ENCODE measurements around the gene INHA. TPM values are rescaled to one million over a fixed set of nuclear protein-coding genes. Genes with fewer than 3 reads are reported as not detected.

INHA gene
- 1 to 10 TPM in 6 of 8 experiments, under 1 TPM in 2; 0.28 to 2.3 (median 1.3) TPM for total RNA-seq

DNA sequence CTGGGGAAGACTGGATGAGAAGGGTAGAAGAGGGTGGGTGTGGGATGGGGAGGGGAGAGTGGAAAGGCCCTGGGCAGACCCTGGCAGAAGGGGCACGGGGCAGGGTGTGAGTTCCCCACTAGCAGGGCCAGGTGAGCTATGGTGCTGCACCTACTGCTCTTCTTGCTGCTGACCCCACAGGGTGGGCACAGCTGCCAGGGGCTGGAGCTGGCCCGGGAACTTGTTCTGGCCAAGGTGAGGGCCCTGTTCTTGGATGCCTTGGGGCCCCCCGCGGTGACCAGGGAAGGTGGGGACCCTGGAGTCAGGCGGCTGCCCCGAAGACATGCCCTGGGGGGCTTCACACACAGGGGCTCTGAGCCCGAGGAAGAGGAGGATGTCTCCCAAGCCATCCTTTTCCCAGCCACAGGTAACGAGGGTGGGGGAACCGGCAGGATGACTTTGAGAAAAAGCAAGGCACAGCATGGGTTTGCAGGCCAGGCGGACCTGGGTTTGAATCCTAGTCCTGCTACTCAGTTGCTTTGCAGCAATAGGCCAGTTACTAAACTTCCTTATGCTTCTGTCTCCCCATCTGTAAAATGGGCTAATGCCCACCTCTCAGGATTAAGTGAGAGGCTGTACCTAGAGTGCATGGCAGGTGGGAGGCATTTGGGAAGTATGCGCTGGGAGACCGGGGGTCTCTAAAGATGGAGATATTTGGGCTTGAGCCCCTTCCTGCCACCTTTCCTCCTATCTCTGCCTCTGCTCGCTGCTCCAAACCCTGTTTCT lies at the start of gene INHA:
Gene INHA (plus strand): TSS at position 74 of the 765 bp plus-strand sequence. CDS start 65 bp downstream, at position 139.
- WGBS, 10 experiments: 79 to 100% (median 94%) methylated on average over 1 to 6 of the region's 13 CpGs; no CpG with 5 or more reads in 3 of the 10 experiments
- in situ Hi-C loops (cut with MboI; ENCODE audit: low pct_unique_long_range_greater_than_20kb in 2 of 9, low sequenced_read_pairs in 9 of 9, unreplicated experiment in 9 of 9): no loop called here
- ATAC-seq (replicated peaks in 6 of 8): no peak
- peak within 1 kb of the TSS; percentile 78 to 87 for H3K27ac ChIP-seq
- H3K4me3 ChIP-seq: peak within 1 kb of the TSS; percentile 61 to 96 (median 72)
- H3K4me1 ChIP-seq (replicated peaks in 1 of 2): peaks cover 35 to 38% of the 10 kb centered on the region in 2 donors

GRCh38 chr2:219523031-219523671 lies 49.0 kb upstream of the INHA start:
- peak in 2 of 8 experiments; percentile 22 to 45 for ATAC-seq (replicated peaks in 6 of 8)
- in situ Hi-C loops (cut with MboI; ENCODE audit: low pct_unique_long_range_greater_than_20kb in 2 of 9, low sequenced_read_pairs in 9 of 9, unreplicated experiment in 9 of 9): loop anchor here in 5 of 9 experiments (10.0 to 25.0 kb wide), 3 partner anchors 111 to 128 kb away; partner anchors contain the start of gene DES (in 1 of the 5)
- H3K4me1 ChIP-seq (replicated peaks in 1 of 2): peaks cover 76 to 83% of the 10 kb centered on the region in 2 donors
- H3K27ac ChIP-seq: peak overlapping the region; percentile 26 to 80
- H3K4me3 ChIP-seq: peak overlapping the region in 4 of 5 donors; percentile 17 to 29 (median 22)
- WGBS, 10 experiments: 11 to 100% (median 21%) methylated on average over 1 to 9 of the region's 24 CpGs; no CpG with 5 or more reads in 4 of the 10 experiments

DNA sequence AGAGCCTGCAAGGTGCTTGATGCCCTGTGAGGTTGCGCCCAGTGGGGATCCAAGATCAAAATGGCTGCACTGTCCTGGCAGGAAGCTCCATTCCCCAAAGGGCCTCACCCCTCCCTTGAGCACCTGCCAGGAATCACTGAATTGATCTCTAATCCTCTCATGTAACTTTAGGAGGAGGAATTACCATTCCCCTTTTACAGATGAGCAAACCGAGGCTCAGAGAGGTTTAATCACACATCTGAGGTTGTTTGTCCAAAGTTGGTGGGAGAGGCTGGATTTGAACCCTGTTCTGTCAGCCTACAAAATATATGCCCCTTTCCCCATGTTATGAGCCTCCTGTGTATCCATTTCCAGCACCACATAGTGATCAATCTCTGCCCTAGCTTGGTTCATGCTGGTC lies 47.3 kb upstream of the INHA start:
- Histone ChIP-seq H3K27ac (no peak overlapping the region), H3K4me1 (replicated peaks in 1 of 2) (peaks cover 64 to 74% of the 10 kb centered on the region in 2 donors), H3K4me3 (no peak overlapping the region)
- in situ Hi-C loops (cut with MboI; ENCODE audit: low pct_unique_long_range_greater_than_20kb in 2 of 9, low sequenced_read_pairs in 9 of 9, unreplicated experiment in 9 of 9): loop anchor here in 5 of 9 experiments (10.0 to 25.0 kb wide), 3 partner anchors 113 to 130 kb away; partner anchors contain the start of gene DES (in 1 of the 5)
- 71 to 100% (median 86%) methylated on average over 1 to 2 of the region's 2 CpGs; no CpG with 5 or more reads in 4 of the 10 experiments for WGBS, 10 experiments
- no peak for ATAC-seq (replicated peaks in 6 of 8)

DNA sequence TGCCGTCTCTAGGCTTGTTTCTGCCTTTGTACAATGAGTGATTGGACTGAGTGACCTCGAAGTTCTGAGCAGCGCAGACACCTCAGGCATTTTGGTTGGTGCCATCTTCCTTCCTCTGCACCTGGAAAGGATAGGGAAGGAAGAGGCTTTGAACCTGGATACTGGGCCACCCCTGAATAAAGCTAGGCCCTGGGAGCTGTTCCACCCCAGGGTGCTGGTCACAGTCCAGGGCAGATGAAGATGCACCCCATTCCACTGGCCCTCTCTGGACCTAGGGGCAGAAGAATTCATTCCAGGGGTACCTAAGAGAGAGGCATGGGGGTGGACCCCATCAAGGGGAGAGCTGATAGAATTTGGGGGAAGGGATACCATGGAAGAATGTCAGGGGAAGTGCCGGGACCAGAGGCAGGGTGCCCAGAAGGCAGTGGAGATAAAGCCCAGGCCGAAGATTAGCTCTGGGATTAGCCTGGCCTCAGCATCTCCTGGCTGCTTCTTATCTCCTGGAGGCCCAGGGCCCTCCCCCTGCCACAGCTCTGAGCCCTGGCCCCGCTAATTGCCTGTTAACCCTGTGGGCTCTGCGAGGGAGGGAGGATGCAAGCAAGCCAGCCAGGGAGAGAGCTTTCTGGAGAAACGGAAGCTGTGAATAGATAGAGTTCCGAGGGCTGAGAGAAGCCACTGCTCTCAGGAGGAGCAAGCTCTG lies 46.4 kb upstream of the INHA start:
- H3K4me1 ChIP-seq (replicated peaks in 1 of 2): peaks cover 61 to 70% of the 10 kb centered on the region in 2 donors
- 14 to 100% (median 46%) methylated on average over 1 to 7 of the region's 9 CpGs; no CpG with 5 or more reads in 4 of the 10 experiments for WGBS, 10 experiments
- H3K4me3 ChIP-seq: no peak overlapping the region
- H3K27ac ChIP-seq: peak overlapping the region; percentile 71 to 76
- in situ Hi-C loops (cut with MboI; ENCODE audit: low pct_unique_long_range_greater_than_20kb in 2 of 9, low sequenced_read_pairs in 9 of 9, unreplicated experiment in 9 of 9): loop anchor here in 4 of 9 experiments (10.0 kb wide), 2 partner anchors 121 to 131 kb away; no protein-coding TSS in a partner anchor
- no peak for ATAC-seq (replicated peaks in 6 of 8)

GRCh38 chr2:219526320-219527075 lies 45.6 kb upstream of the INHA start:
- in situ Hi-C loops (cut with MboI; ENCODE audit: low pct_unique_long_range_greater_than_20kb in 2 of 9, low sequenced_read_pairs in 9 of 9, unreplicated experiment in 9 of 9): loop anchor here in 4 of 9 experiments (10.0 kb wide), 2 partner anchors 122 to 132 kb away; no protein-coding TSS in a partner anchor
- Histone ChIP-seq H3K27ac (peak overlapping the region; percentile 71 to 76), H3K4me1 (replicated peaks in 1 of 2) (peaks cover 53 to 62% of the 10 kb centered on the region in 2 donors), H3K4me3 (no peak overlapping the region)
- 20 to 70% (median 51%) methylated on average over 1 to 8 of the region's 11 CpGs; no CpG with 5 or more reads in 3 of the 10 experiments for WGBS, 10 experiments
- no peak for ATAC-seq (replicated peaks in 6 of 8)

DNA sequence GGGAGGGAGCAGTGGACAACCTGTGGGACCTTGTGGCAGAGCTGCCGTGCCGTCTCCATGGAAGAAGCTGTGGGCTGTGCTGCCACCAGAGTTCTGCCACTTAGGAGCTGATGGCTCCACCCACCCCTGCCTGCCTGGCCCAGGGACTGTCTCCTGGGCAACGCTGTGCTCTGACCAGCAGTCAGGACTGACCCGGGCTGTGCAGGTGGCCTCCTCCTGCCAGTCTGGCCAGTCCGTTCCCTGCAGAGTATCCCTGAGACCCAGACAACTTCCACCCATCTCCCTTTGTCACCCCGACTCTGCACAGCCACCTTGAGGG lies 45.1 kb upstream of the INHA start:
- whole genome bisulfite sequencing, 10 experiments: 0 to 60% (median 48%) methylated on average over 1 to 2 of the region's 6 CpGs; no CpG with 5 or more reads in 6 of the 10 experiments
- H3K4me1 ChIP-seq (replicated peaks in 1 of 2): peaks cover 48 to 56% of the 10 kb centered on the region in 2 donors
- no peak overlapping the region for H3K4me3 ChIP-seq
- peak overlapping the region in 1 of 2 donors; percentile 71 for H3K27ac ChIP-seq
- in situ Hi-C loops (cut with MboI; ENCODE audit: low pct_unique_long_range_greater_than_20kb in 2 of 9, low sequenced_read_pairs in 9 of 9, unreplicated experiment in 9 of 9): loop anchor here in 4 of 9 experiments (10.0 kb wide), 2 partner anchors 122 to 132 kb away; no protein-coding TSS in a partner anchor
- peak in 2 of 8 experiments; percentile 32 to 59 for ATAC-seq (replicated peaks in 6 of 8)

- in situ Hi-C loops (cut with MboI; ENCODE audit: low pct_unique_long_range_greater_than_20kb in 2 of 9, low sequenced_read_pairs in 9 of 9, unreplicated experiment in 9 of 9): loop anchor here in 4 of 9 experiments (10.0 kb wide), 2 partner anchors 123 to 133 kb away; no protein-coding TSS in a partner anchor
- peaks cover 45 to 52% of the 10 kb centered on the region in 2 donors for H3K4me1 ChIP-seq (replicated peaks in 1 of 2)
These were observed 44.6 kb upstream of the INHA start for GRCh38 chr2:219527472-219527871.

DNA sequence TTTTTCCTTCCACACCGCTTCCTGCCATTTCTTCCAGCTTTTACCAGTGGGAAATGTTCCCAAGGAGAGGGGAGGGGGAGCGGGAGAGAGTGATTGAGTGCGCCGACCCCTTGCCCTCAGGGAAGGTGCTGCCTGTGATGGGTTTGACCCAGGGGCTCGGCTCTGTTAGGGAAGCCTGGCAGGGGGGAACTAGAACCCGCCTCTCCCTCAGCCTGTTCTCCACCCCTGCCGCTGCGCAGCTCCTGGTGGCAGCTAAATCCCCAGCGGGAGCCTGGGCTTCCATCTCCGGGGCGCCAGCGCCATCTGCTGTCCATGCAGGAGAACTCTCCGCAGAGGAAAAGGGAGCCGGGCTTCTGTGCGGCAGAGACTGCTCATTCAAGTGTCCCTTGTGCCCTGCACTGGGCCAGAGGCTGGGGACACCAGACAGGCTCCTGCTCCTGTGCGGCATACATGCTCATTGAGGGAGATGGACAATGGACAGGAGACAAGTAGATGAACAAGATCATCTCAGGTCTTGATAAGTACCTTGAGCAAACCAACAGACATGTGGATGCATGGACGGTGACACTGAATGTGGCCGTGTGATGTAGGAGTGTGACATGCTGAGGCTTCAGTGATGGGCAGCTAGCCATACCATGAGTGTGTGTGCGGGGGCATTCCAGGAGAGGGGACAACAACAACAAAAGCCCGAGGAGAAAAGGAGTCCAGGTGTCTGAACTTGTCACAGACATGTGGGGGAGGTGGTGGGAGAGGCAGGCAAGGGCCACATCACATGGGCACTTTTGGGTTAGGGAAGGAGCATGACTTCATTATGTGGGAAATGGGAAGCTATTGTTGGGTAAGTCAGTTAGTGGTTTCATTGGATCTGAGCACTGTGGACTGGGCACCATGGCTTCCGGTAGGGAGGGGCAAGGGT lies 41.8 kb upstream of the INHA start:
- no peak overlapping the region for H3K4me3 ChIP-seq
- in situ Hi-C loops (cut with MboI; ENCODE audit: low pct_unique_long_range_greater_than_20kb in 2 of 9, low sequenced_read_pairs in 9 of 9, unreplicated experiment in 9 of 9): loop anchor here in 4 of 9 experiments (5.0 to 10.0 kb wide), 3 partner anchors 56 to 128 kb away; no protein-coding TSS in a partner anchor
- no peak overlapping the region for H3K27ac ChIP-seq
- WGBS, 10 experiments: 0 to 100% (median 16%) methylated on average over 1 to 9 of the region's 21 CpGs; no CpG with 5 or more reads in 3 of the 10 experiments
- peaks cover 32 to 34% of the 10 kb centered on the region in 2 donors for H3K4me1 ChIP-seq (replicated peaks in 1 of 2)
- peak; percentile 71 to 94 (median 83) for ATAC-seq (replicated peaks in 6 of 8)

More at GRCh38 chr2:219527472-219527871, 44.6 kb upstream of the INHA start:
- no peak overlapping the region for H3K4me3 ChIP-seq
- no peak for ATAC-seq (replicated peaks in 6 of 8)
- 13 to 85% (median 81%) methylated on average over 1 to 5 of the region's 5 CpGs; no CpG with 5 or more reads in 2 of the 10 experiments for WGBS, 10 experiments
- H3K27ac ChIP-seq: no peak overlapping the region

- WGBS, 10 experiments: 30 to 96% (median 75%) methylated on average over 1 to 5 of the region's 20 CpGs; no CpG with 5 or more reads in 6 of the 10 experiments
- Histone ChIP-seq H3K4me3 (no peak overlapping the region), H3K27ac (no peak overlapping the region), H3K4me1 (replicated peaks in 1 of 2) (peaks cover 16 to 19% of the 10 kb centered on the region in 2 donors)
- peak in 1 of 8 experiments; percentile 11 for ATAC-seq (replicated peaks in 6 of 8)
- in situ Hi-C loops (cut with MboI; ENCODE audit: low pct_unique_long_range_greater_than_20kb in 2 of 9, low sequenced_read_pairs in 9 of 9, unreplicated experiment in 9 of 9): loop anchor here in 4 of 9 experiments (5.0 to 10.0 kb wide), 3 partner anchors 57 to 130 kb away; no protein-coding TSS in a partner anchor
These were observed 40.3 kb upstream of the INHA start for GRCh38 chr2:219531639-219532377.

- no peak overlapping the region for H3K27ac ChIP-seq
These were observed 39.8 kb upstream of the INHA start for GRCh38 chr2:219532378-219532649.

More at GRCh38 chr2:219532378-219532649, 39.8 kb upstream of the INHA start:
- in situ Hi-C loops (cut with MboI; ENCODE audit: low pct_unique_long_range_greater_than_20kb in 2 of 9, low sequenced_read_pairs in 9 of 9, unreplicated experiment in 9 of 9): loop anchor here in 4 of 9 experiments (5.0 to 10.0 kb wide), 3 partner anchors 58 to 130 kb away; no protein-coding TSS in a partner anchor
- 0 to 60% methylated on average over 1 to 2 of the region's 8 CpGs; no CpG with 5 or more reads in 8 of the 10 experiments for WGBS, 10 experiments
- Histone ChIP-seq H3K4me3 (no peak overlapping the region), H3K4me1 (replicated peaks in 1 of 2) (peaks cover 11 to 14% of the 10 kb centered on the region in 2 donors)
- ATAC-seq (replicated peaks in 6 of 8): peak in 1 of 8 experiments; percentile 20

Measured in motor neuron (in vitro differentiated cells).